HG03469 (cell line): ENCODE measurements around the gene PGAM1.
A peak's percentile ranks its signal among the peaks of the same experiment; 100 is the strongest.
"Not testable (repeated sequence)": the region's sequence is repeated elsewhere in the genome, so short reads cannot be mapped to it uniquely, and the experiment has no call there.

ENCODE experiments used
- ATAC-seq: cut with Tn5 transposase; IDR thresholded peaks from one replicate; pipeline ENCODE4 v1.9.1; 2021; ENCODE audit warnings: mild to moderate bottlenecking, moderate library complexity, moderate number of reproducible peaks; ENCODE audit not compliant: unreplicated experiment

Gene PGAM1

DNA sequence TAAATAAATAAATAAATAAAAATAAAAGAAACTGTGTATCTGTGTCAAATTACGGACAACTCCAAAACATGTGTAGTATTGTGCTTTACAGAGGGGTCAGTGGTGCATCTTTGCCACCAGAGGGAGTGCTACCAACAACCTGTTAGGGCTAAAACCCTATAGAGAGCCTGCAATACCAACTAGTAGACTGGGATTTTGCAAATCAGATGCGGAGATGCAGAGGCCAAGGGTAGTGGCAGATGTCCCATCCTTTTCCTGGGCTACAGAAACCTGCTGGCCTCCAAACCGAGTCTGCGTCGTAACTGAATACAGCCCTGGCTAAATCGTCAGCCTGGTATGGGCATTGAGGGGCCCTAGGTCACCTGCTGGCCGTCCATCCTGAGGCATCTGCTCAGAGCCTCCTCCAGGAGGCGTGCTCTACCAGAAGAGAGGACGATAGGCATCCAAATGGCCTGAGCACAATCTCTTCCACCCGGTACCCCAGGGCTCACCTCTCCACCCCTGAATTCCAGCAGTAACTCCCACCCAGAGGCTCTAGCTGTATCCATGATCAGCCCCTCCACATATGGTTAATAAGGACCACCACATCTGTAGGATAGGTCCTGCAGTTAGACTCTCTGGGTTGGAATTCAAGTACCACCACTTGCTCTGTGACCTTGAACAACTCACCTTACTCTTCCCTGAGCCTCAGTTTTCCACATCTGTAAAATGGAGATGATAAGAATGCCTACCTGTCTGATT lies 18.6 kb upstream of the PGAM1 start:
- ATAC-seq, result peak; percentile 64

GRCh38 chr10:97407952-97408248 lies 18.1 kb upstream of the PGAM1 start:
- ATAC-seq, result no peak

- no peak for ATAC-seq
Observed at GRCh38 chr10:97408496-97408992, 17.4 kb upstream of the PGAM1 start.

DNA sequence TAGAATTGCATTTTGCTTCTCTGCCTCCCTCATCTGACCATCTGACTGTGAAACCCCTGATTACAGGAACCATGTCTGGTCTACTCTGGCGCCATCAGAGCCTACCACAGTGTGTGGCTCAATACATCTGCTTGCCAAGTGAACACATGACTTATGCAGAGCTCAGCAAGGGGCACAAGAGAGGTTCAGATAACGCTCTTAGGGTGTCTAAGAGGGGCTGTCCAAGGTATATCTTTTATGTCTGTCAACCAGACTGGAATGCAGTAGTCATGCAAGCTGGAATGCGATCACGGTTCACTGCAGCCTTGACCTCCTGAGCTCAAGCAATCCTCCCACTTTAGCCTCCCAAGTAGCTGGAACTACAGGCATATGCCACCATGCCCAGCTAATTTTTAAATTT lies 14.6 kb upstream of the PGAM1 start:
- ATAC-seq, result no peak

DNA sequence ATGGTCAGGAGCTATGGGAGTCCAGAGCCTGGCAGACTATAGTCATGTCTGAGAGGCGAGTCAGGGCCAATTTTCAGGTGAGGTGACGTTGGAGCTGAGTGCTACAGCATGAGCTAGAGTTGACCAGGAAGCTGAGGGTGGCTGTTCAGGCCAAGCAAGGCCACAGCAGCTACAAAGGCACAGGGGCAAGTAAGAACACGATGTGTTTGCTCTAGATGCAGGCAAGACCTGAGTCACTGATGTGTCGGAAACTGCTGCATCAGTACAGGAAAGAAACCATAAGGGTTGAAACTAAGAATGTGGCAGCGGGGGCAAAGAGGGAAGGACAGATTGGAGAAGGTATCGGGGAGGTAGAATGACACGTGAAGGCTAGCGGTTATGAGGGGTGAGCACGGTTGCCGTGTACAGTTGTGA lies 13.1 kb upstream of the PGAM1 start:
- ATAC-seq, result no peak

DNA sequence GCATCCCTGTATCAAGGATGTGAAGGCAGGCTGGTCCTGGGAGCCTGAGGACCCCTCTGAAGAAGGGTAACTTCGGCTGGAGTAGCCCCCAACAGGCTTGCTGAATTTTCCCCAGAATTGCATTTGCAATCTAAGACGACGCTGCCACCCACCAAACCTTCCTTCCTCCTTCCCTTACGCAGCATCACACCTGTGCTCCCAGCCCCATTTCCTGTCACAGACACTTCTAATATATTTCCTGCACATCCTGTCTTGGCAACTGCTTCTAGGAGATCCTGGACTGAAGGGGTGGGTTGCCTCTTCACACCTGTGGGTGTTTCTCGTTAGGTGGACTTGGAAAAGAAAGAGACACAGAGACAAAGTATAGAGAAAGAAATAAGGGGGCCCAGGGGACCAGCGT lies 9.4 kb upstream of the PGAM1 start:
- no peak for ATAC-seq

GRCh38 chr10:97423757-97424098 lies 2.3 kb upstream of the PGAM1 start:
- ATAC-seq, result not testable (repeated sequence)

GRCh38 chr10:97426776-97427570 lies 982 bp downstream of the PGAM1 start:
- no peak for ATAC-seq

- no peak for ATAC-seq
Observed at GRCh38 chr10:97427571-97428179, 1.7 kb downstream of the PGAM1 start.

GRCh38 chr10:97428572-97428981 lies 2.6 kb downstream of the PGAM1 start:
- ATAC-seq, result no peak

DNA sequence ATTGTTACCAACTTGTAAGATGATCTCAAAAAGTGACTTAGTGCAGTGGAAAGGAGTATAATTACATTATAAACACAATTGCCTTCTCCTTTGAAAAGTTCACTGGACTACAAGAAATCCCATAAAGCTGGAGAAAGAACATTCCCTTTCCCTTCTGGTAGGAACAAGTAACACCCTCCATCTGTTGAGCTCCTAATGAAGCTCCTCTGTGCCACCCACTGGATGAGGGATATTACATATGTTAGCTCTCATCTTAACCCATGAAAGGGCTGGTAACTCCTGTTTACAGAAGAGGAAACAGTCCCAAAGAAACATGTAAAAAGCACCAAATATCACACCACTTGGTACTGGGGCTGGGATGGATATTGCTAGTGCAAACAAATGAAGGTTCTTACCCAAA lies 8.1 kb downstream of the PGAM1 start:
- no peak for ATAC-seq

DNA sequence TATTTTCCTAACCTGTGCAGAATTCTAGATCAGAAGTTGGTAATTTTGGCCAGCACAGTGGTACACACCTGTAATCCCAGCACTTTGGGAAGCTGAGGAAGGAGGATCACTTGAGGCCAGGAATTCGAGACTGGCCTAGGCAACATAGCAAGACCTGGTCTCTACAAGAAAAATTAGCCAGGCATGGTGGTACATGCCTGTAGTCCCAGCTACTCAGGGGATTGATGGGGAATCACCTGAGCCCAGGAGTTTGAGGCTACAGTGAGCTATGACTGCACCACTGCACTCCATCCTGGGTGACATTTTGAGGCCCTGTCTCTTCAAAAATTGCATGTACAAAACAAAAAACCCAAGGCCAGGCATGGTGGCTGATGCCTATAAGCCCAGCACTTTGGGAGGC lies 8.6 kb downstream of the PGAM1 start:
- no peak for ATAC-seq

DNA sequence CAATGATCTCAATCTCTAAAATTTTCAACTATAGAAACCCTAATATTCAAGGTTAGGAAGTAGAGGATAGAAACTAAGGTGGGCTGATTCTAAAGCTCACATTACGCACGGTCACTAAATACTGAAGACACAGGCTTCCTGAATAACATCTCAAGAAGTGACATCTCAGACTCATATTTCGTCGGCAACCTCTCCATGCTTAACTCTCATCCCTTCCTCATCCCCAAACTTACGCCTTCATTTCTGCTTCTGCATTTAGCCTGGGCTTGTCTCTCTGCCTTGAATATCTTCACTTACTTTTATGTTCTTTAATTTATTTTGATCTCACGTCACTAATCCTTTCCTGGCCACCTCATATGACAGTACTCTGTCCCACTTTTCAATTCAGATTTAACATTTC lies 9.2 kb downstream of the PGAM1 start:
- ATAC-seq, result no peak

DNA sequence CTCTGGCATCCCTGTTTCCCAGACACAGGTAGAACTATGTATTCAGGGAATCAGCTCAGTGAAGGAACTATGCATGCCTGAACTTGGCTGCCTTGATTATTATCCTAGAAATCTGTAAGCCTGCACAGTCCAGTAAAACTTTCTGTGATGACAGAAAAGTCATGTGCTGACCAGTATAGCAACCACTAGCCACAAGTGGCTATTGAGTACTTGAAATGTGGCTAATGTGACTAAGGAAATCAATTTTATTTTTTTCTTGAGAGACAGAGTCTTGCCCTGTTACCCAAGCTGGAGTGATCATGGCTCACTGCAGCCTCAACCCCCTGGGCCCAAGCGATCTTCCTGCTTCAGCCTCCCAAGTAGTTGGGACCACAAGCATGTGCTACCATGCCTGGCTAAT lies 16.3 kb downstream of the PGAM1 start:
- ATAC-seq, result no peak

DNA sequence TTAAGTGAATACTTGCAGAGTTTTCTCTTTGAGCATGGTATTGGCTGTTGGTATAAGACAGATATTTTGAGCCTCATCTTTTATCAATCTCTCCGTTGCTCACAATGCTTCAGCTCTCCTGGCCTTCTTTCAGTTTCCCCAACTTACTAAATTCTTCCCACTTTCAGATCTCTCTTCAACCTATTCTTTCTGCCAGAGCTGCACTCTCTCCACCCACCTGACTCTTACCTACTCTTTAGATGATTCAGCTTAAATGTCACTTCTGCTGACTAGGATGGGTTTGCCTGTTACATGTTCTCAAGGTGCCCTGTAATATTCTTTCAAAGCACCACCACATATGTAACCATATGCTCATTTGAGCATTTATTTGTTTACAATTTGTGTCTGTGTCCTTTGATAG lies 18.2 kb downstream of the PGAM1 start:
- no peak for ATAC-seq

- ATAC-seq, result no peak
Observed at GRCh38 chr10:97445357-97445721, 19.3 kb downstream of the PGAM1 start.

DNA sequence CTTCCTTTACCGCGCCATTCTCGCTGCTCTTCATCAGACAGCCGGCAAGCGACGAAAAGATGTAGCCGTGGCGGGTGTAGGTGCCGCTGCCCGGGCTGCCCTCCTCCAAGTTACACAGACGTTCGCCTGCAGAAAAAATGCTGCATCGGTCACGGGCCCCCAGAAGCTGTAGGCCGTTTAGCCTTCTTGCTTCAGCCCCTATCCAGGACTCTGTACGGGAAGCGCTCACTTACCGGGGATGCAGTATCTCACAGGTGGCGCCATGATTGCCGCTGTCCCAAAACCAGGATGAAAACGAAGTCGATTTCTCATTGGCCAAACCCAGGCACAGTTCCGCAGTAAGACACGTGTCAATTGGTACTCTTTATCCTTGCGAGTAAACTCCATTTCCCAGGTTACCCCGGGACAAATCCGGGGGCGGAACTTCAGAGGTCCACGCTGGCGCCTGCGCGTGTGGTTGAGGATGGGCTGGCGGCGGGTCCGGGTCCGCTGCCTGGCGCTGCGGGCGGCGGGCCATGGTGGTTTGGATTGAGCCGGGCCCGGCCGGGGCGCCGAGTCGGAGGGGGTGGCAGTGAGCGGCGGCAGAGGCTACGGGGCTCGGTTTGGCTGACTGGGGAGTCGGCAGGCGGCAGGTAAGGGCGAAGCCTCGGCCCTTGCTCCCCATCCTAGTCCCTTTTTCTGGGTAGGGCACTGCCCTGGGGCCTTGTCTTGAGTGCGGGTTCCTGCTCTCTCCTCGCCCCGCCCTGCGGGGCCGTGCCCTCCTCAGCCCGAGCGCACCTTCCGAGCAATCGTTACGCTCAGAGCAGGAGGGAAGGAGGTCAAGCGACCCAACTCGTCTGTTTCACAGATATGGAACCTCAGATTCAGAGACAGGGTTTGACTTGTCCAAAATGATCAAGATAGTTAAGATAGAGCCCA lies 20.0 kb downstream of the PGAM1 start, which contains the start of the genes EXOSC1 and ZDHHC16:
EXOSC1 (minus strand) TSS at position 285 of the 918 bp plus-strand sequence; CDS start at position 264, 21 bp downstream.
ZDHHC16 (plus strand) TSS at position 454 of the 918 bp plus-strand sequence. CDS start 5,501 bp downstream, outside the sequence.
- ATAC-seq, result peak; percentile 90

DNA sequence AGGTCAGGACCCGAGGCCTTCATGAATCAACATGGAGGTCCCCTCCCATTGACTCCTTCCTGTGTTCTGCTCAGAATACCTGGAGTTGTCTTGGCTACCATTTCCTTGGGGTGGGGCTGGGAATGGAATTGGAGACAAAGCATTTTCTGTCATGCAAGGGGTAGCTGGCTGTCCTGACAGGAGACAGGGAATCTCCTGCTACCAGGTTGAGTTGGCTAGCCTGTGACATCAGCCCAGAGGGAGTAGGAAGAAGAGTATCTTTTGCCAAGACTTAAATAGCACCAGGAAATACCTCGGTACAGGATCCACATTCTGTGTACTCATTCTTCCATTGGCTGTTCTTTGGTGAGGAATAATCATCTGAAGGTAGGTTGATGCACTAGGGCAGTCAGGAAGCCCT lies 24.8 kb downstream of the PGAM1 start:
- ATAC-seq, result no peak

- no peak for ATAC-seq
Observed at GRCh38 chr10:97451605-97452004, 25.6 kb downstream of the PGAM1 start.

DNA sequence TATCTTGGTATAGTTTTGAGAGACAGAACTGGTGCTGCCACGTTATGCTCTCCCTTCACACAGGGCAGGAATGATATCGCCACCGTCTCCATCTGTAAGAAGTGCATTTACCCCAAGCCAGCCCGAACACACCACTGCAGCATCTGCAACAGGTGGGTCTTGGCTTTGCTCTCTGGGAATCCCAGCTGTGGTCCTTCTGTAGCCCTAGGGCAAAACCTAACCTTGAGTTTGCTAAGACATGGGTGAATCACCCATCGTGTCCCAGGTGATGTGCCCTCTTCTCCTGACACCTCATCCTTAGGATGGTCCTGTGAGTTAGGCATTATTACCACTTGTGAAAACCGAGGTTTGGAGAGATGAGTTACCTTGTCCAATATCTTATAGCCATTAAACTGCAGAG lies 26.4 kb downstream of the PGAM1 start:
- no peak for ATAC-seq
